Measurements from ENCODE around the gene HIPK2. TPM values are rescaled to one million over a fixed set of nuclear protein-coding genes. Genes with fewer than 3 reads are reported as not detected.
"Not testable (repeated sequence)": the region's sequence is repeated elsewhere in the genome, so short reads cannot be mapped to it uniquely, and the experiment has no call there.

HIPK2 gene
- total RNA-seq, 1 donor from 2014 or later, result 186 TPM

DNA sequence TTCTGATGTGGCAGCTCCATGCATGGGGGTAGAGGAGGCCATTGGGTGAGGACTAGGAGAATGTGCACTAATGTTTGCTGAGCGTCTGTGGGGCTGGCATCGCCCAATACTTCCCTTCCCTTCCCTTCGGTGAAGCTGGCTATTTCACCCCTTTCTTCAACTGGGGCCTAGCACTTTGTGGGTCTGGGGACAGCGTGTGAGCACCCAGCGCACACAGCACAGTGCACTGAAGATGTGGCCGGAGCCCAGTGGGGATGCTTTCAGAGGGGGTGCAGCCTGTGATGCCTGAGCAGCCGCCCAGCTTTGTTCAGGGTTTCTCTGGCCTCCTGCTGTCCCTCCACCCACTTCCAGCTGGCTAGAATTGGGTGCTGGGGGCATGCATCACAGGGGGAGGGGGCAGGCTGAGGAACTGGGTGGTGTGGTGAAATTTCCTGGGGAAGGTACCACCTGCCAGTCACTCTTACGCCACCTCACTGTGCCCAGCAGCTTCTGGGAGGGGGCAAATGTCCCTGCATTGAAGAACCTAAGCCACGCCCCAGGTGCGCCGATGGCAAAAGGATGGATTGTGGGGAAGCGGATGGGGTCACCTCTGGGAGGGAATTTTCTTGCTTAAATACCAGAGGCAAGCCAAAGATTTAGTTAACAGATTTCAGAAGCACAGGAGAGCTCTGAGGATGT, 208.8 kb downstream of the HIPK2 start:
- DNase-seq (ENCODE audit: low read depth), result no peak

DNA sequence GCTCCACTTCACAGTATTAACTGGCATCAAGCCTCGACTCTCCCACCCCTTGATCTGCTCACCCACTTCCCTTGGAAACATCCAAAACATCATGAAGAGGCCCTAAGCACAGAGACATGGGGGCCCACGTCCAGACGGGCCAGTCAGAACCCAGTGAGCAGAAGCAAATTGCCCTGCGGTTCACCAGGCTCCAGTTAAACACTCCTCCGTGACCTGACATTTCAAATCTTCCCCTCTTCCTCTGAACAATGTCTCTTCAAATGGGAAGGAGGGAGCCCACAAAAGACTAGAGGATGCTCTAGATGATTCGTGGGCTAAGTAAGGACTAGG, 209.5 kb downstream of the HIPK2 start:
- DNase-seq (ENCODE audit: low read depth), result no peak

DNA sequence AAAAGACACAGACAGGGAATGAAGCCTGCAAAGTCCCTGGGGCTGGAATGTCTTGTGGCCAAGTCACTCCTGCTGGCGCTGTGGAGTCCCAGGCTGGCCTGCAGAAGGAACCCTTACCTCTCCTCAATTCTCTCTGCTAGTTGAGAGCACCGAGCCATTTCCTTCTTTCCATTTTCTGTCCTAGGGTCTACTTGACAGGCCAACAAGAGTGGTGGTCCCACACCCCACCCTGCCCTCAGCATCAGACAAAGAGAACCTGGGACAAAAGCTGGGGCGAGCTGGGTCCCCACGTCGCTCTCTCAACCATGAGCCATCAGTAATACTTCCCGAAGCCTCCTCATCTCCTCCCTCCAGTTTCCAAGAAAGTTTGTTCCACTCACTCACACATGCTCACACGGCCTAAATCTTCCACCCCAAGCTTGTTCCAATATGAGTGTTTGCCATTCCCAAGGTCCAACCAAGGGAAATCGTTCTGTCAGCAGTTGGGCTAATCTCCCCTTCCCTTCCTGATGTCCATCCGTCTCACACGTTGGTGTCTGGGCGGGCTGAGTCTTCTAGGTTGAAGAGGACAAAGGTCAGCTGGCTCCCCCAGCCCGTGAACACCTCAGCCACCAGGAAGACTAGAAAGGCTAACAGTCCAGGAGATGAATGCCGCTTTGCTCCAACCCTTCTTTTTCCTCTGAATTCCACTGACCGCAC, 210.0 kb downstream of the HIPK2 start:
- no peak for DNase-seq (ENCODE audit: low read depth)

DNA sequence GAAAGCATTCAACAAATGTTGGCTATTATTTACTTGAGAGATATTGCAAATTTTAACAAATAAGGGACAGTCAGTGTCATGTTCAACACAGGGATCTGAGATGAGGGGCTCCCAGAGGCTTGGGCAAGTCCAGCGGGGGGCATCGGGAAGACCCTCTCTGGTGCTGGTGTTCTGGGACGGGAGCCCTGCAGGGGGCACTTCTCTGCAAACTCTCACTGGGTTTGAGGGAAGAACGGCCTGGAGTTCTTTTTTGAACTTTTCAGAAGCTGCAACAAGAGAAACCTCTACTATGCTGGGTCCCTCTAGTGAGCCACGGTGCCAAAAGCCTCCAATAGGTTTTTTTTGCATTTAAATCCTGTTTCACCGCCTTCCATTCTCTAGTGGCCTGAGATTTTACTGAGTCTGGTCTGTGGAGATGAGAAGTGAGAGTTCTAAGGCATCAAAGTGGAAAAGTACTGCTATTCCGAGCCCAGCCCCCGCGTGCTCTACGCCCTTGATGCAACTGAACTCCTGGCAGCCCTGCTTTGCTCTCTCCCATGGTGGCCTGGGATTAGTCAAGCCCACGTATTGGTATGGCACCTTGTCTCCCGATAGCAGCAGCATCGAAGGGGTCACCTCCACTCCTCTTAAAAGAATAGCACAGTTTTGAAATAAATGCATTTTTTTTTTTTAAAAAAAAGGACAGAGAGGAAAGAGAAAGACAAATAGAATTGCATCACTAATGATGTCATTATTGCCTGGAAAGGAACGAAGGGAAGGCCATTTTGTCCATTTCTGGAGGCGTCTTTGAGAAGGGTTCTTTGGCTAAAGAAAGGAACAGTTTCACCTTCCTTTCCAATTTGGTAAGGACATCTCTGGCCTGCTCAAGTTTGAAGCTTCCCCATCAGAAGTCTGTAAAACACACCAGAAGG, 210.8 kb downstream of the HIPK2 start:
- no peak for DNase-seq (ENCODE audit: low read depth)

DNA sequence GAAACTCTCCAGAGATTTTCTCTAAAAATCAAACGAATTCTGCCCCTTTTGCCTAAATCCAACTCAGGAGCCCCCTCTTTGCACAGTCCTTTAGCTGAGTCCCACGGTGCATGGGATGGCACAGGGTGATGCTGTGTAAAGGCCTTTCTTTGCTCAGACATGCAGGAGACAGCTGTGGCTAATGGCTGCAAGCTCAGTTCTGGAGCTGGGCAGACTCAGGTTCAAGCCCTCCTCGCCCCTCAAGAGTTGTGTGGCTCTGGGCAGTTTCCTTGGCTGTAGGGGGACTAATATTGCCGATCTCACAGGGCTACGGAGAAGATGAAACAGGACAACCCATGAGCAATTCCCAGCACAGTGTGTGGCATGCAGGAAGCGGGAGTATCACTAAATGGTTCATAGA, 211.7 kb downstream of the HIPK2 start:
- no peak for DNase-seq (ENCODE audit: low read depth)

DNA sequence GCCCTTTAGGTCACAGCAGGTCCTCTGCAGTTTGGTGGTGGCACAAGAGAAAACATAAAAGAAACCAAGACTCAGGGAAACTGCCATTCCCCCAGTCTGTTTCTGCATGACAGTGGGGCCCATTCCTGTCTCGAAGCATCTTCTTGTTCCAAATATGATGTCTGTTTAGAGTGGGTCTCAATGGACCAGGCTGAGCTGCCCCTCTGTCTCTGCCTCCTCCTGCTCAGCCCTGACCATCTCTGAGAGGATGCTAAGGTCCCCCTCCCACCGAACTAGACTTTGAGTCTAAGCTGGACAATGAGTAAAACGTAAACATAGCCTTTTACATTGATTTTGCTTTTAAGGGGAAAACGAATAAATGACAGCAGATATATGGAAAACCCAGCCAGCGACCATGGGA, 213.9 kb downstream of the HIPK2 start:
- DNase-seq (ENCODE audit: low read depth), result no peak

DNA sequence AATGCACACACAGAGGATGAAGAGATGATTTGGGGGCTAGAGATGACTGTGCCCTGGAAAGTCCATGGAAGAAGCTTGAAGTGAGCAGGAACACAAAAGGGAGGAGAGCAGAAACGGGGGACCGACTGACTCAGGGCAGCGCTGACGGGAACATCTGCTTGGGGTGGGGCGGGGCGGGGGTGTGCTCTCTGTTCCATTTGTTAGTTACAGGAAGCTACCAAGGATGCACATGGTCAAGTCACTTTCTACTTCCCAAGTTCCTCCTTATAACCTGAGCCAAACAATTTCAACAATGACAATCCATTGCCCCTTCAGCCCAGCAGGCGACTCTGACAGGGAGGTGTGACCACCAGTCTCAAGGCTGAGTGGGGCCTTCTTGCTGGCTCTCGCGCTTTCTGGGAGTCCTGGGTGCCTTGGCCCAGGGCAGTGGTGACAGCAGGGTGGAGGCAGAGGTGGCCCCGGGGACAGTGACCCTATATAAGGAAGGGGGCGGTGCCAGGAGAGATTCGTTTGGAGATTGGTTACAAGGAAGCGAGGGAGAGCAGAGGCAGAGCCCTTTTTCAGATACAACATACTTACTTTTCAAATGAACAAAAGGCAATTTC, 214.7 kb downstream of the HIPK2 start:
- no peak for DNase-seq (ENCODE audit: low read depth)

DNA sequence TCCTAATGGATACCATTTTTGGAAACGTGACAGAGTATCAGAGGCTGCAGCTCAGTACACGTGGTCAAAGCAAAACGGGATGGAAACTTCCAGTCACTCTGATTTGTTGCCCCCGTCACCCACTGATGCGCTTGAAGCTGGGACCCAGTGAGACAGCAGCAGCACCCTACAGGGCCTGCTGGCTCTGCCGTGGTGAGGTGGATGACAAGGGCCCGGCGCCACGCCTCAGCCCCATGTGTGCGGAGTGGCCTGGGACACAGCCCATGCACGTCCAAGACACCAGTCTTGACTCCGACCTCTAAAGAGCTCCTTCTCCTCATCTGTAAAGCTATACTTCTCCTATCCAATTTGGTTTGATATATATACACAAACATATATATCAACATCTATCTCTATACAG, 215.3 kb downstream of the HIPK2 start:
- DNase-seq (ENCODE audit: low read depth), result no peak

DNA sequence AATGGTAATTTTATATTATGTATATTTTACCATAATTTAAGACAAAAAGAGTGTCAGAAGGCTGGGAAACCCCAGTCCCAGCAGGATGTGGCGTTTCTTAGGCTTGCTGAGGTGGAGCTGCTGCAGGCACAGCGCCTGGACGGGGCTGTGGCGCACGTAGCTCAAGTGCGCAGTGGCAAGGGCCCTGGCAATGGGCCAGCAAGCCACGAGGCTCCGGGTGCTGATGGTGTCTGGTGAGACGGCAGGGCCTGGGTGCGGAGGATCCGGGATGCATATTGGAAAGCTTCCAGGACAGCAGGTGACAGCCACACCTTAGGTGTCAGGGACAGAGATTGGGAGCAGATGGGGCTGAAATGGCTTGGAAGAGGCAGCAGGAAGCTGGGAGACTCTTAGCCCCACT, 217.1 kb downstream of the HIPK2 start:
- DNase-seq (ENCODE audit: low read depth), result no peak

DNA sequence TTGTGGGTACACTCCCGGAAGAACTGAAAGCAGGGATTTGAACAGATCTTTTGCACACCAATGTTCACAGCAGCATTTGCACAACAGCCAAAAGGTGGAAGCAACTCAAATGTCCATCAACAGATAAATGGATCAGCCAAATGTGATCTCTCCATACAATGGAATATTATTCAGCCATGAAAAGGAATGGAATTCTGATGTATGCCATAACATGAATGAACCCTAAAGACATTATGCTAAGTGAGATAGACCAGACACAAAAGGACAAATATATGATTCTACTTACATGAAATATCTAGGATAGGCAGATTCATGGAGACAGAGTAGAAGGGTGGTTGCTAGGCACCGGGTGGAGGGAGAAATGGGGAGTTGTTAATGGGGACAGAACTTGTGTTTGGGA, 217.6 kb downstream of the HIPK2 start:
- no peak for DNase-seq (ENCODE audit: low read depth)

DNA sequence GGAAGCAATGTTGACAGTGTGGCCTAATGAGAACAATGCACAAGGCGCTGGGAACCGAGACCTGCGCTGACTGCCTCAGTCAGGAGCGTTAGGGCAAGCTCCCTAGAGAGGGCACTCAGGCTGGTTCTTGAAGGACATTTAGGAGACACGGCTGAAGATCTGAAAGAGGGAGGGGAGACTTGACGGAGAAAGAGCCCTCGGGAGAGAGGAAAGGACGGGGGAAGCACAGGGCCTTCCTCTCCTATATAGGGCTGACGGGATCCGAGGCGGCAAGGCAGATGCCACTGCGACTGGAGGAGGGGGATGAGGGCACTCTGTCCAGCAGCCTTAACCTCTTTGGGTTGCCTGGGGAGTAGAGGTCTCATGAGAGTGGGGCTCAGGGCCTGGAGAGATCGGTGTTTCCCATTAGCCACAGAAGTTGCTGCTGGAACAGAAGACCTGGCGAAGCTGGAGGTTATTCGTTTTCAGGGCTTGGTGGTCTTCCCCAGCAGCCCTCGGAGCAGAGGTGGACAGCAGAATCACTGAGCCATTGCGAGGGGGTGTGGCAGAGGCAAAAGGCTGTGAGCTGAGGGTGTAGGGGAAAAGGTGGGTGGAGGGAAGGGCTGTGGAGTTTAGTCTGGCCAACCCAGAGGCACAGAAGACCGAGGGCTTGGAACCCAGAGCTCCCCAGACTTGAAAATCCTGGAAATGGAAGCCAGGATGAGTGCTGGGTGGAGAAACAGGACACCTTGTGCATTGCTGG, 218.3 kb downstream of the HIPK2 start:
- no peak for DNase-seq (ENCODE audit: low read depth)

DNA sequence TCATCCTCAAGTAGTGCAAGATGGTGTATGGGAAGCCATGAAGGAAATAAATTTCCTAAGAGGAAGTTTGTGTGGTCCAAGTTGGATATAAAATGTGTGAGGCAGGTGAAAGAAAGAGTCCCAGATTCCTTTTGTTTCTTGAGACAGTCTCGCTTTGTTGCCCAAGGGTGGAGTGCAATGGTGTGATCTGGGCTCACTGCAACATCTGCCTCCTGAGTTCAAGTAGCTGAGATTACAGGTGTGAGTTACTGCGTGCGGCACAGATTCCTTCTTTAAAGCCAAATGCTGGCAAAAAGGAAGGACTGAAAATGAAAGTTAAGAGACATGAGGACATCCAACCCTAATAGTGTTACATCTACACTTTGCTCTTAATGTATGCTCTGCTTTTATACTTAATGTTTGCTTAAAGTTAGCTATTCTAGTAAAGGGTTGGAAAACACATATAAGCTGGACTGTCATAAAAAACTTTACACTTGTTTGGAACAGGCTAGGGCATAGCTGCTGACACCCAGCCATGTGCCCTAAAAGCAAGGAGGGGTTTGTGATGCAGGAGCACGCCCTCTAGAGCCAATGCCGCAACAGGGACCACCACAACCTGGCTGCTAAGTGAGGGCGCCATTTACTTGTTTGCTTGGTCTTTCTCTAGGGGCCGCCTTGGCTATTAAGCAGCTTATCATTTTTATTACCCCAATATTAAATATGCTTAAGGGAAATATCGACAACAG, 219.8 kb downstream of the HIPK2 start:
- DNase-seq (ENCODE audit: low read depth), result no peak

DNA sequence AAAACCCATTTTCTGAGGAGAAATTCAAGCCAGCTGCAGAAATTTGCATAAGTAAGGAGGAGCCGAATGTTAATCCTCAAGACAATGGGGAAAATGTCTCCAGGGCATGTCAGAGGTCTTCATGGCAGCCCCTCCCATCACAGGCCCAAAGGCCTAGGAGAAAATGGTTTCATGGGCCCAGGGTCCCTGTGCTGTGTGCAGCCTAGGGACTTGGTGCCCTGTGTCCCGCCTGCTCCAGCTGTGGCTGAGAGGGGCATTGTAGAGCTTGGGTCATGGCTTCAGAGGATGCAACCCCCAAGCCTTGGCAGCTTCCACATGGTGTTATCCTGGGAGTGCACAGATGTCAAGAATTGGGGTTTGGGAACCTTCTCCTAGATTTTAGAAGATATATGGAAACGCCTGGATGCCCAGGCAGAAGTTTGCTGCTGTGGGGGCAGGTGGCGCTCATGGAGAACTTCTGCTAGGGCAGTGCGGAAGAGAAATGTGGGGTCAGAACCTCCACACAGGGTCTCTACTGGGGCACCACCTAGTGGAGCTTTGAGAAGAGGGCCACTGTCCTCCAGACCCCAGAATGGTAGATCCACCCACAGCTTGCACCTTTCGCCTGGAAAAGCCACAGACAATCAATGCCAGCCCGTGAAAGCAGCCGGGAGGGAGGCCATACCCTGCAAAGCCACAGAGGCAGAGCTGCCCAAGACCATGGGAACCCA, 223.7 kb downstream of the HIPK2 start:
- not testable (repeated sequence) for DNase-seq (ENCODE audit: low read depth)

DNA sequence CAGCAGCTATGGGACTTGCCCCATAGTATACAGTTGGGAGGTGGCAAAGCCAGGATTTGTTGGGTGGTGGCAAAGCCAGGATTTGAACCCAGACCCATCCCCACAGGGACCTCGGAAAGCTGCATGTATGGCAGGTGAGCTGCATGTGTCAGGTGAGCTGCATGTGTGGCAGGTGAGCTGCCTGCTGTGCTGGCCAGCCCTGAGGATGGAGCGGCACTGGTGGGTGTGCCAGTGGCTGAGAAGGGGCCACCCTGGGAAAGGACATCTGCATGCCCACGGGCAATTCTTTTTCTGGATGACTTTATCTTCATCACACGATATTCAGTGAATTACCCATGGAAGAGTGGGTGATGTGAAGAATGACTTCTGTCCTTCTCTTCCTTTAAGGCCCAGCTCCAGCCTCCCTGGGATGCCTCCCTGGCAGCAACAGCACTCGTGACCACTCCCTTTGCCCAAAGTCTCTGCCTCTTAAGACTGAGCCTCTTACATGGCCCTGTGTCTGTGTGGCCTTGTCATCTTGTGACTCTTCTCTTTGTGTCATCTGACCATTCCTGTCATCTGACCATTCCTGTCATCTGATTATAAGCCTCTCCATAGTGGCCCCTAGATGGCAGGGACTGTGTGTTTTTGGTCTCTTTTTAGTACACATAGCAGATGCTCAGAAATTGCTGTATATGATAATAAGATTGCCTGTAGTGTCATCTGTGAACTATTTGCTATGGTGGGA, 229.3 kb downstream of the HIPK2 start:
- DNase-seq (ENCODE audit: low read depth), result no peak

DNA sequence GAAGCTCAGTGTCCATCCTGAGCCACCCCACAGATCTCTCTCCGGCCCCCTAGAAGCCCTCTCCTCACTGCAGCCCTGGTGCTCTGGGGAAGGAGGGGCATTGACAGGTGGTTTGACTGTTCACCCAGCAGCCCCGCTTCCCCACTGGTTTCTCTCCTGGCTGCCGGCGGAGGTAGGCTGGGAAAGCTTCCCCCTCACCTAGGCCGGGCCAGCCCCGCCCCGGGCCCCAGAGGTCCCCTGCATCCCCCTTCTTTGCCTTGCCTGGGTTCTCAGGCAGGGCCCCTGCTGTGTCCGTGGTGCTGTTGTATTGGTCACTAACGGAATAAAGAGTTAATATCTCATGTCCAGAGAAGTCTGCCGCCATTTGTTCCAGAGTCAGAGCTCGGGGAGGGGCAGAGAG, 233.2 kb downstream of the HIPK2 start:
- DNase-seq (ENCODE audit: low read depth), result no peak

DNA sequence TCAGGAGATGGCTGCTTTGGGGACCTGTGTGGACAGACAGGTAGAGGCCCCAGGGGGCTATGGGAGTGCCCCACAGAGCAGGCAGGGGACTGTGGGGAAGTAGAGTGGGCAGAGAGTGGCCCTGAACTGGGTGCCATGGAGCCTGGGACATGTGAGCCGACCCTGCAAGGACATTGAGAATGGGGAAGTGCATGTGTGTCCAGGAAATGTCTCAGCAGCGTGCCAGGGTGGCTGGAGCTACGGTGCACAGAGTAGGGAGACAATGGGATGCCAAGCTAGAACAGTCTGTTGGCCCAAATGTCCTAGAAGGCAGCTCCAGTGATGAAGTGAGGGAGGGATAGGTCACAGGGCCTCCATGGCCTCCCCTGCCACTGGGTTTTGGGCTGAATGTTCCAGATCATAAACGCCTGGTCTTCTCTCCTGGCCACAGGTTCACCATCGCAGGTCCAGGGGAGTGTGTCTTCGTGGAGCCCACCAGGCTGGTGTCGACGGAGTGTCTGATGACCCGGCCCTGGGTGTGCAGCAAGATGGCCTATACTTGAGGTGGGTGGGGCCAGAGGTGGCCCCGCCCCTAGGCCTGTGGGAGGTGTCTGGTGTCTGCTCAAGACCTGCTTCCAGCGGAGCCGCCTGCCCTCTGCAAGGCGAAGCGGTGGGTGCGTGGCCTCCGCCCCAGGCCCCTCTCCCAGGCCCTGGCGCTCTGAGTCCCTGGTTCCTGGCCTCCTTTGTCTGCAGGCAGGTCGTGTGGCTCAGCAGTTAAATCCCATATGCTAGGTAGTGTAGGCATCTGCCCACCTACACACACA, 233.8 kb downstream of the HIPK2 start:
- DNase-seq (ENCODE audit: low read depth), result no peak

DNA sequence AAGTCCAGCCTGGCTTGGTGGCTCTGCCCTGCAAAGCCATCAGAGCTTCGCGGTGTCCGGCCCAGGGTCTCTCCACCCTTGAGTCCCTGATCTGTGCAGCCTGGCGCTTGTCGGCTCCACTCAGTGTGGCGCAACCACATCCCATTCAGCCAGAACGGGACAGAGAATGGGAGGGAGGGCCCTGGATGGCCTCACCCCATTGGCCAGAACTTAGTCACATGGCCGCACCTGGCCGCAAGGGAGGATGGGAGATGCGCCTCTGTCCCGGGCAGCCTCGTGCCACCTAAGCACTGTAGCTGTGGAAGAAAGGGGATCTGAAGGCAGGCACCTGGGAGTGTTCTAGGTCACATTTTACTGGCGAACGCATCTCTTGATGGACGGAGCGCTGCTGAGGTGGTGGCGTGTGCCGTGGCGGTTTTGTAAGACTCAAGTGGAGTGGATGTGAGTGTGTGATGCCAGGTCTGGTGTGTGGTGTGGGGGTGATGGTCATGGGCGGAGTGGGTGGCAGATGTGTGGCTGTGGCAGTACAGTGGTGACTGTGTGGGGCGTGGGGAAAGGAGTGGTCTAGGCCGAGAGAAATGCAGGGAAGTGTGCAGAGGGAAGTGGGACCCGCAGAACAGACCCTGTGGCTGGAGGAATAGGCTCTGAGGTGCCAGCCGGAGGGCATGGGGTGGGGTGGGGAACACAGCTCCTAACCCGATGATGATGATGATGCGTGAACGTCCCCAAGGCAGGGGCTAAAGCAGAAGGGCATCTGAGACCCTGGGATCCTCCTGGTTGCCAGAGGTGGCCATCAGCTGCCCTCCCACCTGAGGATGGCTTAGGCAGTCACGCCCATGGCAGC, 235.3 kb downstream of the HIPK2 start:
- no peak for DNase-seq (ENCODE audit: low read depth)
